Tibial nerve (tissue), 3 donors: Measurements from ENCODE around the gene PNPLA5.

Experiments
- CTCF ChIP-seq, 5 experiments: fragments of 200-600 bp in 3 of 5; fragments of 450-650 bp in 2 of 5; sonication (generic) in 3 of 5; IDR thresholded peaks; one replicate each; pipeline ENCODE4 v1.5.1; 2016 to 2019; ENCODE audit warnings: antibody characterized with exemption in 5 of 5, mild to moderate bottlenecking in 3 of 5, moderate library complexity in 2 of 5
- POLR2A ChIP-seq, 2 donors: fragments of 450-650 bp; IDR thresholded peaks; one replicate each; pipeline ENCODE4 v1.6.1; 2017; ENCODE audit warnings: antibody characterized with exemption in 2 of 2, mild to moderate bottlenecking in 2 of 2, moderate library complexity in 2 of 2

- no peak for TF ChIP-seq POLR2A (IDR thresholded peaks at IDR 0.05)
- TF ChIP-seq CTCF (IDR thresholded peaks at IDR 0.05): no peak
These were observed 31.0 kb downstream of the PNPLA5 start for GRCh38 chr22:43860831-43861230.
